ENCODE results near the gene NDUFS1. TPM values are rescaled to one million over a fixed set of nuclear protein-coding genes. Genes with fewer than 3 reads are reported as not detected.

The NDUFS1 gene
- total and polyA plus RNA-seq, 2 of the 4 experiments (the other 2 are of a cell fraction), result 72.1 to 118 TPM

GRCh38 chr2:206069417-206069816 lies 89.8 kb downstream of the NDUFS1 start:
- no peak overlapping the region for H3K27ac ChIP-seq (ENCODE audit: insufficient read depth, low read length)
- in situ Hi-C loops (cut with MboI; ENCODE audit: low sequenced_read_pairs), result no loop called here

More at GRCh38 chr2:206069417-206069816, 89.8 kb downstream of the NDUFS1 start:
- Histone ChIP-seq H3K23ac (ENCODE audit: low read depth, low read length) (no peak overlapping the region), H2AFZ (replicated peaks; ENCODE audit: low read length, poor library complexity) (no peak overlapping the region), H3K79me1 (ENCODE audit: low read depth in 1 of 2, low read length in 2 of 2) (peaks cover 29 to 41% of the 10 kb centered on the region in 2 experiments; a peak in 3 of 4 replicates), H3K4me3 (ENCODE audit: insufficient read depth, low read depth, low read length) (no peak overlapping the region), H3K36me3 (ENCODE audit: control insufficient read depth, insufficient read depth, low read length) (0 out of 2 replicates have a peak, but pooled peaks cover 3% of the 10 kb centered on the region), H2BK15ac (ENCODE audit: low read depth, low read length) (no peak overlapping the region), H4K5ac (ENCODE audit: low read depth, low read length) (no peak overlapping the region), H2BK20ac (ENCODE audit: low read depth, low read length) (no peak overlapping the region), H3K14ac (replicated peaks; ENCODE audit: low read depth, low read length) (no peak overlapping the region), H4K20me1 (ENCODE audit: insufficient read depth, low read length) (no peaks in the 10 kb centered on the region), H3K18ac (ENCODE audit: low read depth, low read length) (no peak overlapping the region), H2AK5ac (ENCODE audit: low read depth, low read length) (no peak overlapping the region), H3K4me1 (ENCODE audit: control insufficient read depth, insufficient read depth, low read length) (no peaks in the 10 kb centered on the region), H3K9me3 (ENCODE audit: control insufficient read depth, insufficient read depth, low read length) (no peaks in the 10 kb centered on the region), H3K9me1 (ENCODE audit: insufficient read depth, low read length) (peaks cover 4% of the 10 kb centered on the region; the same call in 1 of the 2 replicates), H3K4me2 (ENCODE audit: low read depth, low read length) (no peak overlapping the region), H4K8ac (ENCODE audit: low read depth in 2 of 2, low read length in 2 of 2) (no peak overlapping the region), H2AK9ac (replicated peaks; ENCODE audit: low read depth, low read length, poor library complexity) (no peak overlapping the region), H4K91ac (ENCODE audit: insufficient read depth, low read depth, low read length) (no peak overlapping the region), H3K56ac (ENCODE audit: extremely low read depth, insufficient read depth, low read length) (no peak overlapping the region), H2BK5ac (ENCODE audit: low read depth, low read length, poor library complexity, severe bottlenecking) (no peak overlapping the region), H3K4ac (ENCODE audit: low read depth, low read length) (no peak overlapping the region), H2BK120ac (ENCODE audit: low read depth, low read length) (no peak overlapping the region), H3K27me3 (ENCODE audit: control insufficient read depth, insufficient read depth, low read length) (no peaks in the 10 kb centered on the region), H3K9ac (ENCODE audit: low read depth, low read length) (no peak overlapping the region)
- ATAC-seq (ENCODE audit: low read depth) (no peak), DNase-seq (no peak)
- no CpG with 5 or more reads among the region's 2 CpGs for WGBS, 2 experiments (ENCODE audit: extremely low coverage in 2 of 2, insufficient read length in 1 of 2)
- dilution Hi-C loops (cut with HindIII; ENCODE audit: low sequenced_read_pairs, unreplicated experiment) (no loop called here), intact Hi-C loops (cut with micrococcal nuclease) (no loop called here)
- ChIA-PET CTCF (no interaction called here), POLR2A (ENCODE audit: unreplicated experiment) (no interaction called here)
- TF ChIP-seq RCOR1 (IDR thresholded peaks at IDR 0.05; ENCODE audit: insufficient replicate concordance, low read length), result no peak
- TF ChIP-seq BHLHE40 (IDR thresholded peaks at IDR 0.05; ENCODE audit: low read depth, low read length), result no peak
- TF ChIP-seq FOS (IDR thresholded peaks at IDR 0.05; ENCODE audit: low read depth, low read length), result no peak
- no peak for TF ChIP-seq RFX5 (IDR thresholded peaks at IDR 0.05; ENCODE audit: low read depth, low read length)
- TF ChIP-seq SMC3 (IDR thresholded peaks at IDR 0.05; ENCODE audit: low read depth, low read length), result no peak
- TF ChIP-seq, protein P1, sequence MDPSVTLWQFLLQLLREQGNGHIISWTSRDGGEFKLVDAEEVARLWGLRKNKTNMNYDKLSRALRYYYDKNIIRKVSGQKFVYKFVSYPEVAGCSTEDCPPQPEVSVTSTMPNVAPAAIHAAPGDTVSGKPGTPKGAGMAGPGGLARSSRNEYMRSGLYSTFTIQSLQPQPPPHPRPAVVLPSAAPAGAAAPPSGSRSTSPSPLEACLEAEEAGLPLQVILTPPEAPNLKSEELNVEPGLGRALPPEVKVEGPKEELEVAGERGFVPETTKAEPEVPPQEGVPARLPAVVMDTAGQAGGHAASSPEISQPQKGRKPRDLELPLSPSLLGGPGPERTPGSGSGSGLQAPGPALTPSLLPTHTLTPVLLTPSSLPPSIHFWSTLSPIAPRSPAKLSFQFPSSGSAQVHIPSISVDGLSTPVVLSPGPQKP (IDR thresholded peaks at IDR 0.05; ENCODE audit: borderline replicate concordance, low read depth, low read length), result no peak
- TF ChIP-seq USF2 (IDR thresholded peaks at IDR 0.05; ENCODE audit: low read depth, low read length), result no peak
- no peak for TF ChIP-seq NFE2L2 (IDR thresholded peaks at IDR 0.05; ENCODE audit: low read depth, low read length)
- TF ChIP-seq CHD1 (IDR thresholded peaks at IDR 0.05; ENCODE audit: low read depth, low read length), result no peak
- no peak for TF ChIP-seq POLR2A (IDR thresholded peaks at IDR 0.05; ENCODE audit: low read depth, low read length)
- TF ChIP-seq MAZ (IDR thresholded peaks at IDR 0.05; ENCODE audit: borderline replicate concordance, low read depth, low read length), result no peak
- no peak for TF ChIP-seq MAFK (IDR thresholded peaks at IDR 0.05; ENCODE audit: low read depth, low read length)
- BruUV-seq (replicated peaks), result no TSS peak

Measured in IMR-90 (cell line).